Measurements from ENCODE around the gene CACNA2D4.

CACNA2D4 gene

DNA sequence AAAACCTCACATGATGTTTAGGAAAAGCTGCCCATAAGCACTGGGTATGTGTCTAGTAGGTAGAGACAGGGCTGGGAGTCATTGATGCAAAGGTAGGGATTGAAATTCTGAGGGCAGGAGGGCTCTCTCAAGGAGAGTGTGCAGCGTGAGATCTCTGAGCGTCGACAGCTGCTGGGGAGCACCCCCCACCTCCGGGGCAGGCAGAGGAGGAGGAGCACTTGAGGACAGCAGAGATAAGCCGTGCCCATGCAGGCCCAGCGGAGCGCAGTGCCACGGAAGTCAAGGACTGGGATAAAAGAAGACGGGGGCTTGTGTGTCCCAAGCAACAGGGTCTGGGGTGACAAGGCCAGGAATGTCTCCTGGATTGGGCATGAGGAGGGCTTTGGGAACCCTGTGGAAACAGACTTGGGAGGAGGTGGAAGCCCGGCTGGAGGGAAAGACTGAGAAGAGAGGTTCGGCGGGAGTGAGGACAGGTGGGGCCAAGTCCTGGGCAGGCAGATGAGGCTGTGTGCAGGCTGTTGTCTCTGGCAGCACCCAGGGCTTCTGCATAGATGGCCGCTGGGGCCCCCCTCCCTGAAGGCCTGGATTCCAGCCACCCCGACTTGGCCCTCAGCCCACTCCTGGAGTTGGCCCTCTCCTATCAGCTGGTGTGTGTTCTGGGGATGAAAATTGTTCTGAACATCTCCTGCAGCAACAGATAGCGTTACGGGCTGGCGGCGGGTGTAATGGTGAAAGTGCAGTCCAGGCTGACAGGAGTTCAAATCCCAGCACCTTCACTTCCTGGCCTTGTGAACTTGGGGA lies 1.9 kb downstream of the CACNA2D4 start:
- POLR2A ChIA-PET, result no interaction called here
- peak; percentile 13 for DNase-seq (ENCODE audit: extremely low spot score)
- TF ChIP-seq, protein P1, sequence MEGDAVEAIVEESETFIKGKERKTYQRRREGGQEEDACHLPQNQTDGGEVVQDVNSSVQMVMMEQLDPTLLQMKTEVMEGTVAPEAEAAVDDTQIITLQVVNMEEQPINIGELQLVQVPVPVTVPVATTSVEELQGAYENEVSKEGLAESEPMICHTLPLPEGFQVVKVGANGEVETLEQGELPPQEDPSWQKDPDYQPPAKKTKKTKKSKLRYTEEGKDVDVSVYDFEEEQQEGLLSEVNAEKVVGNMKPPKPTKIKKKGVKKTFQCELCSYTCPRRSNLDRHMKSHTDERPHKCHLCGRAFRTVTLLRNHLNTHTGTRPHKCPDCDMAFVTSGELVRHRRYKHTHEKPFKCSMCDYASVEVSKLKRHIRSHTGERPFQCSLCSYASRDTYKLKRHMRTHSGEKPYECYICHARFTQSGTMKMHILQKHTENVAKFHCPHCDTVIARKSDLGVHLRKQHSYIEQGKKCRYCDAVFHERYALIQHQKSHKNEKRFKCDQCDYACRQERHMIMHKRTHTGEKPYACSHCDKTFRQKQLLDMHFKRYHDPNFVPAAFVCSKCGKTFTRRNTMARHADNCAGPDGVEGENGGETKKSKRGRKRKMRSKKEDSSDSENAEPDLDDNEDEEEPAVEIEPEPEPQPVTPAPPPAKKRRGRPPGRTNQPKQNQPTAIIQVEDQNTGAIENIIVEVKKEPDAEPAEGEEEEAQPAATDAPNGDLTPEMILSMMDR (IDR thresholded peaks at IDR 0.05; ENCODE audit: control extremely low read depth, extremely low read depth, low read depth, missing control alignments), result no peak
- CTCF ChIA-PET, result interaction anchor here (1.1 to 1.9 kb wide), 3 partner anchors 12 to 24 kb away, joined by 3 to 5 read pairs (median 4); no protein-coding TSS in a partner anchor

DNA sequence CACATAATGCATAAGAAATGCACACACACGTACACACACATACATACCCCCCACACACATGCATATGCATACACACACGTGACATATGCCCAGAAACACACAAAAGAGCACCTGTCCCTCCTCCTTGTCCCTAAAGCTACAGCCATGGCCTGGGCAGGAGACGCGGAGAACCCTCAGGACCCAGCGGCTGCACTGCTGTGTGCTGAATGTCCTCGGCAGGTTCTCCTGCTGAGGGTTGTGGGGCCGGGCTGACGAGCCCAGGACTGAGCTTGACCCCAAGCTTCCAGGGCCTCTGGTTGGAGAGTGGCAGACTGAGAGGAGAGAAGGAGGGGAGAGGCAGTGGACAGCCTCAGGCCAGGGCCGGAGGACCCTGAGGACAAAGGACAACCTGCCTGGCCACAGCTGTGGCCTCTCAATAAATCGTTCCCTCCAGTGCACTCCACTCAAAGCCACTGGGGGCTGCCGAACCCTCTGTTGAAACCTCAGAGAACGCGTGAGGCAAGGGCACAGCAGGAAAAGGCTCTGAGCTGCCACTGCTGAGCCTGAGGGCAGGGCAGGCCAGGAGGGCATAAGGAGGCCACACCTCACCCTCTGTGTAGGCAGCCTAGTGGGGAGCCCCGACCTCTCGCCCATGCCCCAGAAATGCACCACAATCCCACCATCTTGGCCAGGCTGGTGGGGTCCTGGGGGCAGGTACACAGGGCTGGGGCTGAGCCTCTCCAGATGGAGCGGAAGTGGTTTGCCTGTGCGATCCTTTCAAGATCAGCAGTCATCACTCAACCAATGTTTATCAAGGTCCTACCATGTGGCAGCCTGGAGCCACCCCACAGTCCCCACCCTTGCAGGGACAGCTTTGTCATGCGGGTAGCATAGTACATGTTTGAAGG lies 3.1 kb downstream of the CACNA2D4 start:
- TF ChIP-seq, protein P1 (IDR thresholded peaks at IDR 0.05; ENCODE audit: control extremely low read depth, extremely low read depth, low read depth, missing control alignments), result no peak
- CTCF ChIA-PET, result interaction anchor here (1.1 to 1.9 kb wide), 3 partner anchors 11 to 25 kb away, joined by 3 to 5 read pairs (median 4); no protein-coding TSS in a partner anchor

DNA sequence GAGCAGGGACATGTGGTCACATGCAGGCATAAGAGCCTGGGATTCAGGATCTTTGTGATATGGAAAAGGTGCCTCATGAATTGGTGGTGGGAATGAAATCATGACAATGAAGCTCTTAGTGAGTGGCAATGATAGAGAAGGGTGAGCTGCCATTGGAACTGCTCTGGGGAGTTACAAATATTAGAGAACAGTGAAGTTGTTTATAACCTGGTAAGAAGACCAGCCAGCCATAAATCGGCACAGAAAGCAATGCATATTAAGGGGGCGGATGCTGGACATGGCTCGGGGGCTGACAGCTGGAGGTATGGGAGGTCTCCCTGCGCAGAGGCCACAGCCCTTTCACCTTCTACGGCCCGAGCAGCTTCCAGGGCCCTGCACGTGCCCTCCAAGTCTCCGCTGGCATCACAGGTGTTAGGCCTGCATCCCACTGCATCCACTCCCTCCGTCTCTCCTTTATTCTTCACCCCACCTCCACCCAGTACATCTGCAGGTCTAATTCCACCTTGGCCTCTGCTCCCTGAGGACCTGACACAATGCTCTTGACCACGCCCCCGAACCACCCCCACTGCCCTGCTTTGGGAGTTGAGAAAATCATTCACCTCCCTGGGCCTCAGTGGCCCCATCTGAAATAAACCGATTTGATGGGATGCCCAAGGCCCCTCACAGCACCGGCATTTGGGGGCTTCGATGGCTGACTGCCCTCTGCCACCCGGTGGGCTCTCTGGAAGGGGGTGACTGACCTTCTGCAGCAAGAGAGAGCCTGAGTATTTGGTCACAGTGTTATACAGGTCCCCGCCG lies 4.1 kb downstream of the CACNA2D4 start:
- CTCF ChIA-PET, result interaction anchor here (1.7 kb wide), 1 partner anchor 26 kb away, joined by 8 read pairs; no protein-coding TSS in a partner anchor

More for the DNA sequence above, 3.1 kb downstream of the CACNA2D4 start:
- peak; percentile 7 for DNase-seq (ENCODE audit: extremely low spot score)
- POLR2A ChIA-PET, result no interaction called here

DNA sequence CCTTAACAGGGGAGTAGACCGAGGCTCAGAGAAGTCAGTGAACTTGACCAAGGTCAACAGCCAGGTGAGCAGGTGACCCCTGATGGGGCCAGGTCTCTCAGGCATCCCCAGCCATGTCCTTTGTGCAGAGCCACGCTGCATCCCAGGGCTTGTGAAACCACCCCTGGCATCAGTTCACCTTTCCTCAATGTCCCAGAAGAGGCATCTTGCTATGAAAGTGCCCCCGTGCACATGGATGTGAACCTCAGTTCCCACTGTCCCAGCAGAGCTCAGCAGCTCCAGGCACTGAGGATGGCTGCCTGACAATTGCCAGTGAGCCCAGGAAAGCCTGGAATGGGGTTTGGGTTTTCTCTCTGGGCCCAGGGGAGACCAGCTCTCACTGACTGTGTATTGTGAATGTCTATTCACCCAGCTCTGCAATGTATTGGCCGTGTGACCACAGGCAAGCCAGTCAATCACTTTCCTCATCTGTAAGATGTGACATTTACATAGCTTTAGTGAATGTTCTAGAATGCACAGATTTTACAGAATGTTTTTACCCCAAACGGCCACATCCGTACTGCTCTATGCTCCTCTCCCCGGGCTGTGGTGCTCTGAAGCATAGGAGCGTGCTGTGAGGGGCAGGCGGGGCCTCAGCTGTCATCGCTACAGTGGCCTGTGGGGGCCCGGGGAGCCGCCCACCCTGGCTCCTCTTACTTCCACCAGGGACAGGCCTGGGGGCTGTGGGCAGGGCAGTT lies 4.9 kb downstream of the CACNA2D4 start:
- DNase-seq (ENCODE audit: extremely low spot score), result peak; percentile 9
- TF ChIP-seq, protein P1 (IDR thresholded peaks at IDR 0.05; ENCODE audit: control extremely low read depth, extremely low read depth, low read depth, missing control alignments), result no peak
- CTCF ChIA-PET, result interaction anchor here (1.5 to 1.7 kb wide), 2 partner anchors 17 to 27 kb away, joined by 3 to 8 read pairs; no protein-coding TSS in a partner anchor
- POLR2A ChIA-PET, result no interaction called here

More for the DNA sequence above, 4.1 kb downstream of the CACNA2D4 start:
- TF ChIP-seq, protein P1 (IDR thresholded peaks at IDR 0.05; ENCODE audit: control extremely low read depth, extremely low read depth, low read depth, missing control alignments), result no peak
- peak; percentile 6 for DNase-seq (ENCODE audit: extremely low spot score)
- POLR2A ChIA-PET, result no interaction called here

DNA sequence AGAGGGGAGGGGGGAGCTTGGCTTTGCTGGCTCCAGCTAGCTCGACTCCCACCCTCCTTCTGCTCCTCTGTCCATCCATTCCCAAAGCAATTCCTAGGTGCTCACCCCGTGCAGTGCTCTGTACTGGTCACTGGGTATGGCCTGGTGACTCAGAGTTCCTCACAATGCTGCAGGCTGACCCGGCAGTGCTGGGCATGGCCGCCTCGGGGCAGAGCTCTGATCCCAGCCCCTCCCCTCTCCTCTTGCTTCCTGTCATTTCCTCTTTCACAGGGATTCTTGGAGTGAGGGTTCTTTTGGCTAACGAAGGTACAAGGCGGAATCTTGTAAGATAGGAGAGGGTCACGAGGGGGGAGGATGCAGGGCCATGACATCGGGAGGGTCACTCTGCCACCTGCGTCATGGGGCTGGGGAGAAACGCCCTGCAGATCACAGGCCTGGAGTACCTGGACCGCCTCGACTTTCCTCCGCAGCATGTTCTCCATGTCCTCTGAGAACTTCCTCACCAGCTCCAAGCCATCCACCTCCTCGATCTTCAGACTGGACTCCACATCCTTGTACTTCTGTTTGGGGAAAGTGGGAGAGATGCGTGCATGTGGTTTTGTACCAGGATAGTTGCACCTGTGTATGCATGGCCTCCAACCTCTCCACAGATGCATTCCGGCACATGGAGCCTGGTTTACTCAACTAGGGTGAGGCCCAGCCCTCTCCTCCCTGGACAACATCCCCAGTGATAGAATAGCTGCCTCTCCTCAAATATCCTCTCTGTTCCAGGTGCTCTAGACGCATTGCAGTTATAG lies 5.7 kb downstream of the CACNA2D4 start:
- TF ChIP-seq, protein P1 (IDR thresholded peaks at IDR 0.05; ENCODE audit: control extremely low read depth, extremely low read depth, low read depth, missing control alignments), result no peak
- ChIA-PET CTCF (interaction anchor here (1.5 to 1.7 kb wide), 2 partner anchors 17 to 27 kb away, joined by 3 to 8 read pairs; no protein-coding TSS in a partner anchor), POLR2A (no interaction called here)
- peak; percentile 7 for DNase-seq (ENCODE audit: extremely low spot score)
